Panc1 (cell line): ENCODE results near the gene GCHFR. TPM values are rescaled to one million over a fixed set of nuclear protein-coding genes. Genes with fewer than 3 reads are reported as not detected.

ENCODE experiments used
- ATAC-seq: fragments of 200-7000 bp; cut with Tn5 transposase; 2 replicates; pipeline ENCODE4 v1.9.1; 2020; ENCODE audit warnings: mild to moderate bottlenecking, moderate library complexity
- BruUV-seq: library from RNA; stranded (reverse); fragments of 400-500 nt; replicated peaks from 2 replicates; lab custom pipeline; 2021; lab: Mats Ljungman, UMichigan
- CTCF ChIA-PET: fragments of 300-600 bp; sonication (Branson Sonifier 250); formaldehyde crosslinking; loops from one replicate; lab custom pipeline; 2022; ENCODE audit warnings: antibody characterized with exemption; lab: Charles Lee
- POLR2A ChIA-PET: fragments of 300-600 bp; sonication (Branson Sonifier 250); formaldehyde crosslinking; loops from one replicate; lab custom pipeline; 2022; ENCODE audit warnings: antibody characterized with exemption; lab: Charles Lee
- DNase-seq: peaks from one replicate; pipeline ENCODE4 v3.0.0-alpha.2; 2010; ENCODE audit warnings: low read depth, low spot score
- H3K27ac ChIP-seq: 2 replicates; pipeline ENCODE4 v1.5.1; 2011; ENCODE audit warnings: mild to moderate bottlenecking, low read length, inconsistent platforms
- H3K27me3 ChIP-seq: fragments of 200-500 bp; sonication (Bioruptor generic); 2 replicates; pipeline ENCODE4 v1.6.0; 2014; ENCODE audit warnings: low read length, inconsistent platforms; ENCODE audit not compliant: control insufficient read depth, insufficient read depth
- H3K36me3 ChIP-seq: fragments of 200-500 bp; sonication (Bioruptor generic); 2 replicates; pipeline ENCODE4 v1.5.1; 2014; ENCODE audit warnings: inconsistent platforms, mild to moderate bottlenecking, low read length, moderate library complexity; ENCODE audit not compliant: control insufficient read depth, insufficient read depth
- H3K4me1 ChIP-seq: 2 replicates; pipeline ENCODE4 v1.5.1; 2011; ENCODE audit warnings: inconsistent platforms, mild to moderate bottlenecking, low read length, moderate library complexity; ENCODE audit not compliant: control insufficient read depth, insufficient read depth
- H3K4me3 ChIP-seq, 2 experiments: 2 replicates each; pipeline ENCODE4 v1.5.1; 2011 to 2012; ENCODE audit warnings: low read depth in 2 of 2, low read length in 2 of 2, mild to moderate bottlenecking in 2 of 2, inconsistent platforms in 1 of 2, moderate library complexity in 1 of 2
- H3K9me3 ChIP-seq: fragments of 200-500 bp; sonication (Bioruptor generic); 2 replicates; pipeline ENCODE4 v1.5.1; 2014; ENCODE audit warnings: low read depth, mild to moderate bottlenecking, inconsistent platforms, low read length, moderate library complexity; ENCODE audit not compliant: control insufficient read depth, insufficient read depth
- CTCF ChIP-seq: fragments of 450-650 bp; IDR thresholded peaks from 2 replicates; pipeline ENCODE4 v1.5.1; 2017; ENCODE audit warnings: mild to moderate bottlenecking
- POLR2AphosphoS5 ChIP-seq: IDR thresholded peaks from 2 replicates; pipeline ENCODE4 v1.6.1; 2012; ENCODE audit warnings: mild to moderate bottlenecking, low read depth, low read length, moderate library complexity
- REST ChIP-seq, 2 experiments: IDR thresholded peaks; 2 replicates each; pipeline ENCODE4 v1.6.1; 2011 to 2012; ENCODE audit warnings: low read depth in 2 of 2, control low read depth in 1 of 2, low read length in 1 of 2, mild to moderate bottlenecking in 1 of 2, moderate library complexity in 1 of 2; ENCODE audit not compliant: insufficient read depth in 1 of 2
- SIN3A ChIP-seq: IDR thresholded peaks from 2 replicates; pipeline ENCODE4 v1.6.1; 2012; ENCODE audit warnings: low read depth, mild to moderate bottlenecking, low read length, moderate library complexity, borderline replicate concordance; ENCODE audit not compliant: insufficient read depth
- in situ Hi-C: cut with HindIII; loops from 2 replicates; pipeline ENCODE4 v1.10.0; 2016; ENCODE audit warnings: low sequenced_read_pairs, low pct_unique_long_range_greater_than_20kb
- intact Hi-C: fragments of 100-400 bp; cut with micrococcal nuclease; formaldehyde crosslinking; loops from one replicate; pipeline ENCODE4 v1.10.0; 2022; ENCODE audit not compliant: unreplicated experiment
- total RNA-seq: library from RNA; stranded (reverse); gene quantifications from one replicate; pipeline ENCODE4 v1.2.1, GENCODE V29; 2021; ENCODE audit not compliant: unreplicated experiment

GCHFR gene
- total RNA-seq, 1 experiment from 2014 or later, result 37.2 TPM

GRCh38 chr15:40767838-40768500 is 4.1 kb downstream of the GCHFR start:
- ATAC-seq (no peak), DNase-seq (no peak)
- no peaks in the 10 kb centered on the region for H3K9me3 ChIP-seq
- ChIA-PET CTCF (no interaction called here), POLR2A (interaction anchor here (0.6 kb wide), 1 partner anchor 18 kb away, joined by 5 read pairs; no protein-coding TSS in a partner anchor)
- no TSS peak for BruUV-seq
- no peaks in the 10 kb centered on the region for H3K36me3 ChIP-seq
- H3K4me1 ChIP-seq, result peaks cover 45% of the 10 kb centered on the region
- no peak for TF ChIP-seq POLR2AphosphoS5
- in situ Hi-C loops, result no loop called here
- no peak overlapping the region for H3K4me3 ChIP-seq
- H3K27me3 ChIP-seq, result no peaks in the 10 kb centered on the region
- no peak overlapping the region for H3K27ac ChIP-seq
- intact Hi-C loops, result no loop called here

DNA sequence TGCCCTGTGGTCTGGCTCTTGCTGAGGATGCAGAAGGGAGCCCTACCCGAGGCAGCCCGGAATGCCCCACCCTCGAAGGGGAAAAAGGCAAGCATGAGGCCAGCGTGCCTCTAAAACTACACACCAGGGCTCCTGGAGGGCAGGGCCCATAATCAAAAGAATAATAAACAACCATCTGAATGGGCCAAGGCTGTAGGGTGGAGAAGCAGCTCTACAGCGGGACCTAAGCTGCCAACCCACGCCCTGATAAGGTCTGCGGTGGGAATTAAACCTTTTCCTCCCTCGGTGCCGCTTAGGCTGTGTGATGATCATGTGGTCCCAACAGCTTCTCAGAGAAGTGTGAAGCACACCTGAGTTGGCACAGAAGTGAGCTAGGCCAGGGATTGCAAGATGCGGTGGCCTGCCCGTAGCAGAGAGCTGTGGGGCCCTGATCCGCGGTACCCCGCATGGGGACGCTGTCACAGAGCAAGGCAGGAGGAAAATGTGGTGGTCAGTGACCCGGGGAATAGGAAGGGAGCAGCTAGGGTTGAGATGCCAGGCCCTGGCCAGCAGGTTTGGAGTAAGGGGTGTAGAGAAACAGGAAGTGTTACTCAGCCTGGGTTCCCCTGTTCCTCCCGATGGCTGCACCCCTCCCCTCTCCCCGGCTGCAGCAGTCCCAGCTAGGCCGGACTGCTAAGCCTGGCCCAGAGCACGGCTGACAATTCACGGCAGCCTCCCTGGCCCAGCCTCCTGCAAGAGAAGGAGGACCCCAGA is 4.8 kb downstream of the GCHFR start:
- Histone ChIP-seq H3K27ac (no peak overlapping the region), H3K9me3 (no peaks in the 10 kb centered on the region), H3K36me3 (no peaks in the 10 kb centered on the region), H3K4me3 (no peak overlapping the region), H3K4me1 (peaks cover 41% of the 10 kb centered on the region), H3K27me3 (no peaks in the 10 kb centered on the region)
- CTCF ChIA-PET, result no interaction called here
- intact Hi-C loops, result no loop called here
- POLR2A ChIA-PET, result no interaction called here
- DNase-seq (no peak), ATAC-seq (no peak)
- in situ Hi-C loops, result no loop called here
- TF ChIP-seq SIN3A, result no peak
- TF ChIP-seq POLR2AphosphoS5, result no peak
- TF ChIP-seq CTCF, result no peak
- TF ChIP-seq REST (IDR thresholded peaks at IDR 0.05; ENCODE audit: insufficient read depth in 1 of 2, low read depth in 2 of 2, low read length in 1 of 2), result no peak
- no TSS peak for BruUV-seq
